GM20000 (cell line): ENCODE data around the gene SLA2.

Experiments
- DNase-seq: peaks from one replicate; pipeline ENCODE4 v3.0.0; 2012; ENCODE audit warnings: low spot score
- CTCF ChIP-seq: IDR thresholded peaks from 2 replicates; pipeline ENCODE4 v1.5.1; 2012; ENCODE audit warnings: mild to moderate bottlenecking, control low read depth; ENCODE audit errors: extremely low read depth, missing control alignments

The SLA2 gene

GRCh38 chr20:36593347-36593929 is 52.6 kb downstream of the SLA2 start:
- TF ChIP-seq CTCF: no peak
- DNase-seq: no peak

GRCh38 chr20:36591854-36592641 is 53.9 kb downstream of the SLA2 start:
- TF ChIP-seq CTCF: no peak
- no peak for DNase-seq

- no peak for TF ChIP-seq CTCF
- DNase-seq: no peak
These were observed 54.7 kb downstream of the SLA2 start for GRCh38 chr20:36591281-36591680.

GRCh38 chr20:36587388-36588070 is 58.5 kb downstream of the SLA2 start:
- no peak for DNase-seq
- TF ChIP-seq CTCF: no peak

- DNase-seq: no peak
- no peak for TF ChIP-seq CTCF
These were observed 60.4 kb downstream of the SLA2 start for GRCh38 chr20:36585410-36586125.

- DNase-seq: no peak
- no peak for TF ChIP-seq CTCF
These were observed 61.9 kb downstream of the SLA2 start for GRCh38 chr20:36584018-36584481.
